ENCODE measurements around the gene SCGB1C2.

The SCGB1C2 gene

GRCh38 chr17:170130-170670, 32.8 kb downstream of the SCGB1C2 start:
- FAIRE-seq (no peak), DNase-seq (ENCODE audit: low spot score) (no peak)

DNA sequence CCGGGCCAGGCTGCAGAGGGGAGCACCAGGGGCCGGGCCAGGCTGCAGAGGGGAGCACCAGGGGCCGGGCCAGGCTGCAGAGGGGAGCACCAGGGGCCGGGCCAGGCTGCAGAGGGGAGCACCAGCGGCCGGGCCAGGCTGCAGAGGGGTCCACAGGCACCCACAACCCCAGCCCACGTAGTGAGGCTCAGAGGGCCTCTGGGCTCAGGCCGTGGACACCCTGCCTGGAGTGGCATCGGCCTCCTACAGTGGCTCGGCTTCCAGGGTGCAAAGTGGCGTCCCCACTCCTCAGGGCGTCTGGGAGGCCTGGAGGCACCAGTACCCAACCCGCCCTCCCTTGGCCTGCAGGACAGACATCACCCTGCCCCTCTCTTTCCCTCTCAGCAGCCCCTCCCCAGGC, 34.5 kb downstream of the SCGB1C2 start:
- FAIRE-seq = no peak

GRCh38 chr17:172401-172800, 35.0 kb downstream of the SCGB1C2 start:
- DNase-seq (ENCODE audit: low spot score) (no peak), FAIRE-seq (no peak)

More for the DNA sequence above, 34.5 kb downstream of the SCGB1C2 start:
- DNase-seq (ENCODE audit: low spot score) = no peak

DNA sequence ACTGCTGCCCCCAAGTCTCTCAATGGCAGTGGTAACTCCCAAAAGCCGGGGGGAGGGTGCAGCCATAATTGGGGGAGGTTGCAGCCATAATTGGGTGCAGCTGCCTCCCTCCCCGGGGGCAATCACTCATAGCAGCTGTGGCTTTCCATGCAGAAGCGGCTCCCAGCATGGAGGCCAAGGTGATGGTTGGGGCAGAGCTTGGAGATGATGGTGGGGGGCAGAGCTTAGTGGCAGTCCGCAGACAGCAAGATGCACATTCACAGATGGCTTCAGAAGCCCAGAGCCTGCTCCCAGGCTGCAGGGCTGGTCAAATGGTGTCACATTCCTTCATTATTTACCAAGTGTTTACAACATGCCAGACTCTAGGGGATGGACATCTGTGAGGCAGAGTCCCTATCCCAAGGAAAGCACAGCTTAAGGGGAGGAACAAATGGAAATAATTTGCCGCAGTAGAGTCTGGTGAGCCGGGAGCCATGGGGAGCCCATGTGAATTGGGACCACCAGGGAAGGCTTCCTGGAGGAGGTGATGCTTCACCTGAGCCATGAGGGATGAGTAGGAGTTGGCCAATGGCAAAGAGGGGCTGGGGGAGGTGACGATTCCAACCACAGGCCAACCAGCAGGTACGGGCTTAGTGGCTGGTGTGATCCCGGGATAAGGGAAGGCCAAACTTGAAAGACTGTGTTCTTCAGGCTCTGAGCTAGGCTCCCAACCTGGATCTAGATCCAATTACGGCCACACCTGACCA, 36.0 kb downstream of the SCGB1C2 start:
- DNase-seq (ENCODE audit: low spot score) = no peak

DNA sequence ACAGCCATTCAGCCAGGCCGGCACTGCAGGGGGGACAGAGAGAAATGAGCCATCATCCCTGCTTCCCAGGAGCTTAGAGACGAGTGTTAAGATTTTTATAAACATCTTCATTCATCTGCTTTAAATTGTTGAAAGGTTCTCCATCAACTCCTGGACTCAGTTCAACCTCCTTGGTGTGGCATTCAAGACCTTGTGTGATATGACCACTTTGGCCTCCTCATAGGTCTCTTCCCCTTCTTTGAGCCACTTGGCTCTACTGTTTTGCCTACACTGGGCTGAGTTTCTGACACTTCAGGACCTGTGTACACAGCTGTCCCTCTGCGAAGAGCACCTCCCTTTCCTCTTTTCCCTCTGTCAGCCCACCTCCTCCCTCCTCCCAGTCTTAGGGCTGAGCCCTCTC, 39.8 kb downstream of the SCGB1C2 start:
- FAIRE-seq (no peak), DNase-seq (ENCODE audit: low spot score) (no peak)

More for the DNA sequence above, 36.0 kb downstream of the SCGB1C2 start:
- FAIRE-seq = no peak

DNA sequence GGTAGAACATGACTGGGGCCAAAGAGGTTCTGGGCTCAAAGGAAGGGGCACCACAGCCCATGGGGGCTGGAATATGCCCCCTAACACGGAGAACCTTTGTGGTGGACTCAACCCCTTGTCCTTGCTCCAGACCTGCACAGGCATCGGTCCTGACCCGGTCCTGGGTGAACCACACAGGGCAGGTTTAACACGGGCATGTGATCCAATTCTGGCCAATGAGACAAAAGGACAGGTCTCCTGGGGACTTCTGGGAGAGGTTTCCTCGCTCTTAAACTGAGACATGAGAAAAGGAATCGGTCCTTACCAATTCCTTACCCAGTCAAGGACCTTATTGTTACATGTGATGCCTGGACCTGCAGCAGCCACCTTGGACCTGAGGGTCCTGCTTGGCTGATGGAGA, 40.4 kb downstream of the SCGB1C2 start:
- FAIRE-seq (no peak), DNase-seq (ENCODE audit: low spot score) (no peak)

- DNase-seq (ENCODE audit: low spot score) (no peak), FAIRE-seq (no peak)
These were observed 41.1 kb downstream of the SCGB1C2 start for GRCh38 chr17:178292-179065.

GRCh38 chr17:179066-179432, 41.7 kb downstream of the SCGB1C2 start:
- FAIRE-seq (no peak), DNase-seq (ENCODE audit: low spot score) (no peak)

DNA sequence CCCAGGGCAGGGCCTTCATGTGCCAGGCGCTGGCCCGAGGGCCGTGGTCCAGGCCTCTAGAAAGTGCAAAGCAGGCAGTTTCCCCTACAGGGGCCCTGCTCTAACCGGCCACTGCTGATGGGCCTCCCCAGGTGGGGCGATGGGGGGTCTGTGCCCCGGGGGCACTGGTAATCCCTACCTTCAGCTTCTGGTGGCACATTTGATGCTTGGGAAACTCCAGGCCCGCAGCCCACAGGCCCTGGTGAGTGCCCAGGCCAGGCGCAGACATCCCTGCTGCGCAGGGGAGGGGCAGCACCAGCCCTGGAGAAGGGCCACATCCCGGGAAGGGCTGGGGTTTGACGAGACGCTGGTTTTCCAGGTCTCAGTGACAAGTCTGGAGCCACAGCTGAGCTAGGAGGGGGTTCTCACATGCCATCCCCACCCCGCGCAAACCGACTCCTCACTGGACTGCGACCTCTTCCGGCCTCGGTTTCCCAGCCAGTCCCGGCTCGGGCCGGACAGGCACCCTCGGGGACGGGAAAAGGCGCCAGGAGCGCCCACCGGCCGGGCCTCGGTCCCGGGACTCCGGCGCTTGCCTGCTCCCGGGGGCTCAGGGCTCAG, 42.5 kb downstream of the SCGB1C2 start:
- no peak for DNase-seq (ENCODE audit: low spot score)

GRCh38 chr17:180381-181244, 43.2 kb downstream of the SCGB1C2 start:
- DNase-seq (ENCODE audit: low spot score) (no peak), FAIRE-seq (no peak)

More for the DNA sequence above, 42.5 kb downstream of the SCGB1C2 start:
- no peak for FAIRE-seq

GRCh38 chr17:181245-182049, 44.1 kb downstream of the SCGB1C2 start, which contains the start of gene DOC2B:
Gene DOC2B (minus strand): TSS chr17:181650. CDS start chr17:181479, 171 bp downstream.
- no peak for DNase-seq (ENCODE audit: low spot score)
- FAIRE-seq = peak; percentile 59

GRCh38 chr17:182050-182751, 44.8 kb downstream of the SCGB1C2 start:
- DNase-seq (ENCODE audit: low spot score) (no peak), FAIRE-seq (no peak)

DNA sequence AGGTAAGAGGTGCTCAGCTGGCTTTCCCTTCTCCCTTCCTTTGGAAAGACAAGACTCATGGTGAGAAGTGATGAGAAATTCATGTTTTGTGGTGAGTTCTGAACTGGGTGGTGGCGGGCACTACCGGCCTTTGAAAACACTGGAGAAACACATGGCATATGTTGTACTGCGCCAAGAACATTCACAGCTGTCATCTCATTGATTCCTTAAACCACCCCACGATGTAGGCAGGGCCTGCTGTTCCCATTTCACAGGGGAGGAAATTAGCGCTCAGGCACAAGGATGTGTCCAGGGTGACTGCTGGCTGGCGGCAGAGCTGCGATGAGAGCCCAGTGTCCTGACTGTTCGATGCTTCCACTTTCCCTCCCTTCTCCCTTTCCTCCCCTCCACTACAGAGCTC, 45.7 kb downstream of the SCGB1C2 start:
- FAIRE-seq = no peak
- DNase-seq (ENCODE audit: low spot score) = no peak

DNA sequence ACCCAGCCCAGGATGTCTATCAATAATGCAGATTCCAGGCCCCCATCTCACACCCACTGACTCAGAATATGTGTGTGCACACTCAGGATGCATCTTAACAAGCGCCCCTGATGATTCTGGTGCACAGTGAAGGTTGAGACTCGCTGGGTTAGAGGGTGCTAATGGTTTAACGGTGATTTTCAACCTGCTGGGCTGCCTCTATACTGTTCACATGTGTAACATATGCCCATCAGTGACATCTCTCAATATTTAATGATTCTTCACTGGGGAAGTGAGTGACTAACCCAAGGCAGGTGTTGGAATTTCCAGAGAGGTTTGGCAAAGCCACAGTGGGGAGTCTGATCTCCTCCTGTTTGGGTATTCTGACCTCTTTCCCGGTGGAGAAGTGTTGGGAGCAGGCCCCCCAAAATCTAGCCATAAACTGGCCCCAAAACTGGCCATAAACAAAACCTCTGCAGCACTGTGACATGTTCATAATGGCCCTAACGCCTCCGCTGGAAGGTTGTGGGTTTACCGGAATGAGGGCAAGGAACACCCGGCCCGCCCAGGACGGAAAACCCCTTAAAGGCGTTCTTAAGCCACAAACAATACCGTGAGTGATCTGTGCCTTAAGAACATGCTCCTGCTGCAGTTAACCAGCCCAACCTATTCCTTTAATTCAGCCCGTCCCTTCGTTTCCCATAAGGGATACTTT, 48.2 kb downstream of the SCGB1C2 start:
- no peak for FAIRE-seq

DNA sequence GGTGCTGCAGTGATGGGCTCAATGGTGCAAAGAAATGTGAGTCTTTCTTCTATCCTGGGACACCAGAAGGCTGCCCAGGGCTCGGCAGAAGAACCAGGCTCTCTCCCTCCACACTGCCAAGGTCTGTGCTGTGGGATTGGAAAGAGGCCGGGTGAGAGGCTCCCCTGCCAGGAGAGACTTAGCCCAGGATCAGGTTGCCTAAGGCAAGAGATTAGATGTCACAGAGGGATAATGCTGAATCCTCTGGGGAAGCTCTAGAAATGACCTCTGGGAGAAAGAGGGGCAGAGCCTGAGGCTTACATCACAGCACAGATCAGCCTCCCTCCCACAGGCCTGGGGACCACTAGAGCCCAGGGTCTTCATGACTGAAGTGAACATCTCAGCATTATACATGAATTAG, 49.8 kb downstream of the SCGB1C2 start:
- no peak for FAIRE-seq
- no peak for DNase-seq (ENCODE audit: low spot score)

More for the DNA sequence above, 48.2 kb downstream of the SCGB1C2 start:
- no peak for DNase-seq (ENCODE audit: low spot score)
